ENCODE data around the gene ATG2B. TPM values are rescaled to one million over a fixed set of nuclear protein-coding genes. Genes with fewer than 3 reads are reported as not detected.

ATG2B gene
- polyA plus RNA-seq, 3 donors from 2014 or later, result 1.6 to 3.2 (median 2.9) TPM

- Mint-ChIP-seq H3K27ac (no peak overlapping the region), H3K27me3 (ENCODE audit: low read depth in 3 of 3) (peaks cover 1 to 10% (median 6%) of the 10 kb centered on the region in 3 donors), H3K9me3 (peaks cover 0 to 2% (median 0%) of the 10 kb centered on the region in 6 donors), H3K36me3 (no peaks in the 10 kb centered on the region), H3K4me3 (no peak overlapping the region), H3K4me1 (no peaks in the 10 kb centered on the region)
- DNase-seq, result no peak
Observed at GRCh38 chr14:96270565-96271420, 92.3 kb downstream of the ATG2B start.

- Mint-ChIP-seq H3K27me3 (ENCODE audit: low read depth in 3 of 3) (peaks cover 3 to 10% (median 6%) of the 10 kb centered on the region in 3 donors), H3K9me3 (peaks cover 0 to 2% (median 0%) of the 10 kb centered on the region in 6 donors), H3K4me3 (no peak overlapping the region)
Observed at GRCh38 chr14:96269359-96269710, 93.8 kb downstream of the ATG2B start.

GRCh38 chr14:96268431-96269358 lies 94.4 kb downstream of the ATG2B start:
- Mint-ChIP-seq H3K27ac (no peak overlapping the region), H3K36me3 (no peaks in the 10 kb centered on the region), H3K9me3 (peaks cover 0 to 2% (median 0%) of the 10 kb centered on the region in 6 donors), H3K27me3 (ENCODE audit: low read depth in 3 of 3) (peaks cover 3 to 10% (median 6%) of the 10 kb centered on the region in 3 donors), H3K4me1 (no peaks in the 10 kb centered on the region), H3K4me3 (no peak overlapping the region)
- no peak for DNase-seq

More at GRCh38 chr14:96269359-96269710, 93.8 kb downstream of the ATG2B start:
- H3K4me1 Mint-ChIP-seq, result no peaks in the 10 kb centered on the region
- H3K36me3 Mint-ChIP-seq, result no peaks in the 10 kb centered on the region
- DNase-seq, result no peak
- H3K27ac Mint-ChIP-seq, result no peak overlapping the region

- H3K4me1 Mint-ChIP-seq, result no peaks in the 10 kb centered on the region
- H3K9me3 Mint-ChIP-seq, result peaks cover 0 to 2% (median 0%) of the 10 kb centered on the region in 6 donors
- no peak overlapping the region for H3K4me3 Mint-ChIP-seq
- DNase-seq, result no peak
- H3K27me3 Mint-ChIP-seq (ENCODE audit: low read depth in 3 of 3), result peaks cover 3 to 11% (median 5%) of the 10 kb centered on the region in 3 donors
- no peaks in the 10 kb centered on the region for H3K36me3 Mint-ChIP-seq
- H3K27ac Mint-ChIP-seq, result no peak overlapping the region
Observed at GRCh38 chr14:96267916-96268315, 95.2 kb downstream of the ATG2B start.

GRCh38 chr14:96267336-96267735 lies 95.8 kb downstream of the ATG2B start:
- Mint-ChIP-seq H3K36me3 (no peaks in the 10 kb centered on the region), H3K4me1 (no peaks in the 10 kb centered on the region), H3K27ac (no peak overlapping the region)

GRCh38 chr14:96265383-96266095 lies 97.6 kb downstream of the ATG2B start:
- no peak for DNase-seq
- Mint-ChIP-seq H3K4me3 (no peak overlapping the region), H3K9me3 (peaks cover 0 to 2% (median 0%) of the 10 kb centered on the region in 6 donors), H3K4me1 (no peaks in the 10 kb centered on the region), H3K27ac (no peak overlapping the region), H3K27me3 (ENCODE audit: low read depth in 3 of 3) (peaks cover 2 to 14% (median 3%) of the 10 kb centered on the region in 3 donors), H3K36me3 (no peaks in the 10 kb centered on the region)

More at GRCh38 chr14:96267336-96267735, 95.8 kb downstream of the ATG2B start:
- Mint-ChIP-seq H3K27me3 (ENCODE audit: low read depth in 3 of 3) (peaks cover 3 to 14% (median 5%) of the 10 kb centered on the region in 3 donors), H3K4me3 (no peak overlapping the region), H3K9me3 (peaks cover 0 to 2% (median 0%) of the 10 kb centered on the region in 6 donors)
- no peak for DNase-seq

- H3K9me3 Mint-ChIP-seq, result peaks cover 0 to 2% (median 0%) of the 10 kb centered on the region in 6 donors
- H3K27ac Mint-ChIP-seq, result no peak overlapping the region
- peaks cover 3 to 14% (median 3%) of the 10 kb centered on the region in 3 donors for H3K27me3 Mint-ChIP-seq (ENCODE audit: low read depth in 3 of 3)
- no peak overlapping the region for H3K4me3 Mint-ChIP-seq
- H3K4me1 Mint-ChIP-seq, result no peaks in the 10 kb centered on the region
- no peaks in the 10 kb centered on the region for H3K36me3 Mint-ChIP-seq
- no peak for DNase-seq
Observed at GRCh38 chr14:96264853-96265252, 98.3 kb downstream of the ATG2B start.

GRCh38 chr14:96264200-96264553 lies 99.0 kb downstream of the ATG2B start:
- peaks cover 0 to 2% (median 0%) of the 10 kb centered on the region in 6 donors for H3K9me3 Mint-ChIP-seq
- DNase-seq, result no peak
- H3K27ac Mint-ChIP-seq, result no peak overlapping the region
- H3K4me3 Mint-ChIP-seq, result no peak overlapping the region
- H3K4me1 Mint-ChIP-seq, result no peaks in the 10 kb centered on the region
- no peaks in the 10 kb centered on the region for H3K36me3 Mint-ChIP-seq
- peaks cover 3 to 12% (median 5%) of the 10 kb centered on the region in 3 donors for H3K27me3 Mint-ChIP-seq (ENCODE audit: low read depth in 3 of 3)

GRCh38 chr14:96263347-96264199 lies 99.6 kb downstream of the ATG2B start:
- Mint-ChIP-seq H3K36me3 (no peaks in the 10 kb centered on the region), H3K27ac (no peak overlapping the region), H3K4me1 (no peaks in the 10 kb centered on the region), H3K4me3 (no peak overlapping the region), H3K9me3 (peaks cover 0 to 2% (median 0%) of the 10 kb centered on the region in 6 donors), H3K27me3 (ENCODE audit: low read depth in 3 of 3) (peaks cover 3 to 12% (median 5%) of the 10 kb centered on the region in 3 donors)
- no peak for DNase-seq

- Mint-ChIP-seq H3K9me3 (peaks cover 0 to 2% (median 0%) of the 10 kb centered on the region in 6 donors), H3K27ac (no peak overlapping the region), H3K27me3 (ENCODE audit: low read depth in 3 of 3) (peaks cover 5 to 10% (median 6%) of the 10 kb centered on the region in 3 donors), H3K4me3 (no peak overlapping the region), H3K4me1 (no peaks in the 10 kb centered on the region), H3K36me3 (no peaks in the 10 kb centered on the region)
- DNase-seq, result no peak
Observed at GRCh38 chr14:96261772-96262655, 101.1 kb downstream of the ATG2B start.

- no peak overlapping the region for H3K4me3 Mint-ChIP-seq
- no peaks in the 10 kb centered on the region for H3K4me1 Mint-ChIP-seq
- H3K27me3 Mint-ChIP-seq (ENCODE audit: low read depth in 3 of 3), result peaks cover 4 to 6% (median 6%) of the 10 kb centered on the region in 3 donors
- DNase-seq, result no peak
- H3K9me3 Mint-ChIP-seq, result peaks cover 0 to 2% (median 0%) of the 10 kb centered on the region in 6 donors
- H3K36me3 Mint-ChIP-seq, result no peaks in the 10 kb centered on the region
- H3K27ac Mint-ChIP-seq, result no peak overlapping the region
Observed at GRCh38 chr14:96261053-96261452, 102.1 kb downstream of the ATG2B start.

- Mint-ChIP-seq H3K9me3 (no peaks in the 10 kb centered on the region), H3K36me3 (no peaks in the 10 kb centered on the region), H3K27me3 (ENCODE audit: low read depth in 3 of 3) (peaks cover 4 to 6% (median 4%) of the 10 kb centered on the region in 3 donors), H3K27ac (no peak overlapping the region), H3K4me1 (no peaks in the 10 kb centered on the region), H3K4me3 (no peak overlapping the region)
- DNase-seq, result no peak
Observed at GRCh38 chr14:96260341-96260821, 102.8 kb downstream of the ATG2B start.
